ENCODE data around the gene NQO2. TPM values are rescaled to one million over a fixed set of nuclear protein-coding genes. Genes with fewer than 3 reads are reported as not detected.

NQO2 gene
- total RNA-seq, 1 donor from 2014 or later: 45.8 TPM

DNA sequence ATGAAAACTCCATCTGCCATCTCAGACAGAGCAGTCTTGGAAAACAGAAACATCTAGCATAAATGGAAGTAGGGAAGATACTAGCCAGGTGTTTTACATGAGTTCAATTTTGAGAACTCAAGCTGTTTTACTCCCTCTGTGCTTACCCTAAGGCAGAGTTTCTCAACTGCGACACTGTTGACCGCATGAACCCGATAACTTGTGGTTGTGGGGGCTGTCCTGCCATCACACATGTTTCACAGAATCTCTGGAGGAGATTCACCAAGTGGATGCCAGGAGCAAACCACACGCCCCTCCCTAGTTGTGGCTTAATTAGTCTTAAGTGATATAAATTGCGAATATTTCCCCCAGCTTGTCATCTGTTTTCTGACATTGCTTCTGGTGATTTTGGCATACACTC is 26.0 kb upstream of the NQO2 start:
- no peak overlapping the region for H3K27ac Mint-ChIP-seq
- no peak for DNase-seq (ENCODE audit: low spot score, unreplicated experiment)
- no peaks in the 10 kb centered on the region for H3K9me3 Mint-ChIP-seq (ENCODE audit: low read depth)
- TF ChIP-seq, protein P1, sequence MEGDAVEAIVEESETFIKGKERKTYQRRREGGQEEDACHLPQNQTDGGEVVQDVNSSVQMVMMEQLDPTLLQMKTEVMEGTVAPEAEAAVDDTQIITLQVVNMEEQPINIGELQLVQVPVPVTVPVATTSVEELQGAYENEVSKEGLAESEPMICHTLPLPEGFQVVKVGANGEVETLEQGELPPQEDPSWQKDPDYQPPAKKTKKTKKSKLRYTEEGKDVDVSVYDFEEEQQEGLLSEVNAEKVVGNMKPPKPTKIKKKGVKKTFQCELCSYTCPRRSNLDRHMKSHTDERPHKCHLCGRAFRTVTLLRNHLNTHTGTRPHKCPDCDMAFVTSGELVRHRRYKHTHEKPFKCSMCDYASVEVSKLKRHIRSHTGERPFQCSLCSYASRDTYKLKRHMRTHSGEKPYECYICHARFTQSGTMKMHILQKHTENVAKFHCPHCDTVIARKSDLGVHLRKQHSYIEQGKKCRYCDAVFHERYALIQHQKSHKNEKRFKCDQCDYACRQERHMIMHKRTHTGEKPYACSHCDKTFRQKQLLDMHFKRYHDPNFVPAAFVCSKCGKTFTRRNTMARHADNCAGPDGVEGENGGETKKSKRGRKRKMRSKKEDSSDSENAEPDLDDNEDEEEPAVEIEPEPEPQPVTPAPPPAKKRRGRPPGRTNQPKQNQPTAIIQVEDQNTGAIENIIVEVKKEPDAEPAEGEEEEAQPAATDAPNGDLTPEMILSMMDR (IDR thresholded peaks at IDR 0.05; ENCODE audit: unreplicated experiment): no peak
- H3K27me3 Mint-ChIP-seq: peaks cover 5% of the 10 kb centered on the region
- no peak overlapping the region for H3K4me3 Mint-ChIP-seq (ENCODE audit: low read depth)
- H3K36me3 Mint-ChIP-seq (ENCODE audit: insufficient read depth): no peaks in the 10 kb centered on the region
- peaks cover 24% of the 10 kb centered on the region for H3K4me1 Mint-ChIP-seq (ENCODE audit: low read depth)

DNA sequence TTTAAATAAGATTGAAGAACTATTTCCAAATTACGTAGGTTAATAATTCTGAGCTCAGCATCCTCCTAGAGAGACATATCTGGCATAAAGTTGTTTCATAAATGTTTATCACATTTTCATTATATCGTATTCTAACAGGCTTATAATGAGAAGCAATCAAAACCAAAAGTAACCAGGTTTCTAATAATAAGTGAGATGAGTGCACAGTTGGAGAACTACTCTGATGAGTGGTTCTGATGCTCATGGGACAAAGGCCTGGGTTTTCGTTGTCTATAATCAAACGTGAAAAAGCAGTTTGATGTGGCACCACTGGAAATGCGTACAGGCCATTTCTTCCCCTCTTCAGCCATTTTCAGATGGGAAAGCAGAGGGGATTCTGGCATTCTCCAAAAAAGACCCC is 23.6 kb upstream of the NQO2 start:
- TF ChIP-seq, protein P1 (IDR thresholded peaks at IDR 0.05; ENCODE audit: unreplicated experiment): no peak
- Mint-ChIP-seq H3K27ac (no peak overlapping the region), H3K4me1 (ENCODE audit: low read depth) (peaks cover 22% of the 10 kb centered on the region), H3K9me3 (ENCODE audit: low read depth) (no peaks in the 10 kb centered on the region), H3K27me3 (peaks cover 5% of the 10 kb centered on the region), H3K4me3 (ENCODE audit: low read depth) (no peak overlapping the region), H3K36me3 (ENCODE audit: insufficient read depth) (no peaks in the 10 kb centered on the region)
- no peak for DNase-seq (ENCODE audit: low spot score, unreplicated experiment)

DNA sequence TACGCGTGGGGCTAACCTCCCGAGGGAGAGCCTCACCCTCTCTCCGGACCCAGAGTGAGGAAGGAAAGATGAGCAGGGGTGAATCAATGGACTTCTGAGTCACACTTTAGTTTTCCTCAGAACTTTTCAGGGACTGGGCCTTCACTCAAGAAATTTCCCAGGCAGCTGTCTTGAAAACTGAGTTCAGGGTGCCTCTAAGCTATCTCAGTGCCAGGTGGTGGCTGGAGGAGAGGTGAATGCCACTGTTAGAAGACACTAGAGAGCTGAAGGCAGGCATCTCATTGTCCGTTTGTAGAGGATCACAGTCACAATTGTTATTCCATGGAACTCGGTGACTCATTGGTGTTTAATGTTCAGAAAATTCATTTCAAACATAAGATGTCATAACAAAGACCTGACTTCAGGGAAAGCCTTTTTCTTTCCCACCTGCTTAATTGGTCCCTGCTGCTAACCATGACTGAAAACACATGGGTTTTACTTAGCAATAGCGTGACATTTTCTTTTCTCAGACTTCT is 23.1 kb upstream of the NQO2 start:
- Mint-ChIP-seq H3K27me3 (peaks cover 5% of the 10 kb centered on the region), H3K4me3 (ENCODE audit: low read depth) (no peak overlapping the region), H3K27ac (no peak overlapping the region), H3K36me3 (ENCODE audit: insufficient read depth) (no peaks in the 10 kb centered on the region), H3K9me3 (ENCODE audit: low read depth) (no peaks in the 10 kb centered on the region), H3K4me1 (ENCODE audit: low read depth) (peaks cover 27% of the 10 kb centered on the region)
- TF ChIP-seq, protein P1 (IDR thresholded peaks at IDR 0.05; ENCODE audit: unreplicated experiment): no peak
- DNase-seq (ENCODE audit: low spot score, unreplicated experiment): no peak

DNA sequence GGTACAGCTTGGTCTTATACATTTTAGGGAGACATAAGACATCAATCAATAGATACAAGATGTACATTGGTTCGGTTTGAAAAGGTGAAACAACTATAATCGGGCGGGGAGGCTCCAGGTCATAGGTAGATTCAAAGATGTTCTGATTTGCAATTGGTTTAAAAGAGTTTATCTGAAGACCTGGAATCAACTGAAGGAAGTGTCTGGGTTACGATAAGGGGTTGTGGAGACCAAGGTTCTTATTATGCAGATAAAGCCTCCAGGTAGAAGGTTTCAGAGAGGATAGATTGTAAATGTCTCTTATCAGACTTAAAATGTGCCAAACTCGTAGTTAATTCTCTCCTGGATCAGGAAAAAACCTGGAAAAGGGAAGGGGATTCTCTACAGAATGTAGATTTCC is 22.4 kb upstream of the NQO2 start:
- Mint-ChIP-seq H3K36me3 (ENCODE audit: insufficient read depth) (no peaks in the 10 kb centered on the region), H3K4me1 (ENCODE audit: low read depth) (peaks cover 28% of the 10 kb centered on the region), H3K27ac (no peak overlapping the region), H3K9me3 (ENCODE audit: low read depth) (no peaks in the 10 kb centered on the region), H3K4me3 (ENCODE audit: low read depth) (no peak overlapping the region), H3K27me3 (peaks cover 5% of the 10 kb centered on the region)
- no peak for DNase-seq (ENCODE audit: low spot score, unreplicated experiment)
- TF ChIP-seq, protein P1 (IDR thresholded peaks at IDR 0.05; ENCODE audit: unreplicated experiment): no peak

DNA sequence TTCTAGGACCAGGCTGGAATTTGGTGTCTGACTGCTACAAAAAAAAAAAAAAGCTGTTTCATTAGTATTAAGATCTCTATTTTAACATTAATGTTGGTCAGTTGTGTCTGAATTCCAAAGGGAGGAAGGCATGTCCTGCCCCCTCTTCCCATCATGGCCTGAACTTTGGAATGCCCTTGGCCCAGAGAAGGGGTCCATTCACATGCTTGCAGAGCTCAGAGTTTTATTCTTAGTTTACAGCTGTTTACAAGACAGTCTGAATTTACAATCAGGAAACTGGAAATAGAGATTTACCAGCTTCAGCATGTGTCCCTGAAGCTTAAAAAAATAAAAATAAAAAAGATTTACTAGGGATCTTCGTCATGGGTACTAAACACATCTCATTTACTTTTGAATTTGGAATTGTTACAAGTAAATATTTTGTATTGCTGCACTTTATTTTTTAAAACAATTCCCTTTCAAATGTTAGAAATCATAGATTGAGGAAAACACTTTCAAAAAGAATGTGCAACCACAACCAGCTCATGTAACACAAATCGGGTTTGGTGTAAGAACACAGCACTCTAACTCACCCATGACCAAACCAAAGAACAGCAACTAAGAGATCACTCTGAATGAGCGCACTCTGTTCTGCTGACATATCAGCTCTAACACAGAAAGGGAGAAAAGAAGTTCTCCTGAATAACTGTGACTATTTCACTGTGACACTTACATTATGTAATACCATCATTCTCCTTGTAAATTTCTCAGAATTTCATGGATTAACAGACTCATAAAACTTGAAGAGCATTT is 21.7 kb upstream of the NQO2 start:
- H3K27me3 Mint-ChIP-seq: peaks cover 5% of the 10 kb centered on the region
- no peak for DNase-seq (ENCODE audit: low spot score, unreplicated experiment)
- H3K4me1 Mint-ChIP-seq (ENCODE audit: low read depth): peaks cover 31% of the 10 kb centered on the region
- TF ChIP-seq, protein P1 (IDR thresholded peaks at IDR 0.05; ENCODE audit: unreplicated experiment): no peak
- H3K9me3 Mint-ChIP-seq (ENCODE audit: low read depth): no peaks in the 10 kb centered on the region
- H3K27ac Mint-ChIP-seq: no peak overlapping the region
- H3K36me3 Mint-ChIP-seq (ENCODE audit: insufficient read depth): no peaks in the 10 kb centered on the region
- no peak overlapping the region for H3K4me3 Mint-ChIP-seq (ENCODE audit: low read depth)
